Activated CD4-positive, alpha-beta T cell treated with anti-CD3 and anti-CD28 coated beads for 1 hour (primary cell): ENCODE data around the gene TNFAIP6.

Experiments
- DNase-seq: peaks from one replicate; pipeline ENCODE4 v3.0.0-alpha.2; 2020

Gene TNFAIP6

DNA sequence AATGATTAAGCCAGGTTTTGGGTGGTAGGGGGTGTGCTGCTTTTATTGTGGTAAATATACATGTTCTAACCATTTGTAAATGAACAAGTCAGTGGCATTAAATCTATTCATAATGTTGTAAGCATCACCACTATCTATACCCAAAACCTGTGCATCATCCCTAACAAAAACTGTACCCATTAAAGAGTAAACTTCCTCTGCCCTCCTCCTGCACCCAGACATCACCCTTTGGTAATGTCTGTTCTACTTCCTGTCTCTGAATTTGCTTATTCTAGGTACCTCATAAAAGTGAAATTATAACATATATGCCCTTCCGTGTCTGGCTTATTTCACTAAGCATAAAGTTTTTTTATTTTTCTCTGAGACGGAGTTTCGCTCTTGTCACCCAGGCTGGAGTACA lies 66.4 kb downstream of the TNFAIP6 start:
- no peak for DNase-seq
